Hepatocyte (in vitro differentiated cells): ENCODE data around the gene PIP5K1C. TPM values are rescaled to one million over a fixed set of nuclear protein-coding genes. Genes with fewer than 3 reads are reported as not detected.

ENCODE experiments used
- DNase-seq: peaks from one replicate; pipeline ENCODE4 v3.0.0-alpha.2; 2016; ENCODE audit warnings: low spot score
- H2AFZ ChIP-seq: fragments of 200-600 bp; sonication (generic); 2 replicates; pipeline ENCODE4 v1.6.0; 2016; ENCODE audit warnings: antibody characterized with exemption, mild to moderate bottlenecking
- H3K27ac ChIP-seq: fragments of 200-600 bp; sonication (generic); 2 replicates; pipeline ENCODE4 v1.5.1; 2016; ENCODE audit warnings: mild to moderate bottlenecking
- H3K27me3 ChIP-seq: fragments of 200-600 bp; sonication (generic); 2 replicates; pipeline ENCODE4 v1.6.1; 2016
- H3K36me3 ChIP-seq: fragments of 200-600 bp; sonication (generic); replicated peaks from 2 replicates; pipeline ENCODE4 v1.5.1; 2016; ENCODE audit warnings: low read depth; ENCODE audit not compliant: insufficient read depth
- H3K4me1 ChIP-seq: fragments of 200-600 bp; sonication (generic); 2 replicates; pipeline ENCODE4 v1.5.1; 2016; ENCODE audit warnings: mild to moderate bottlenecking, moderate library complexity; ENCODE audit not compliant: insufficient read depth
- H3K4me2 ChIP-seq: fragments of 200-600 bp; sonication (generic); 2 replicates; pipeline ENCODE4 v1.6.0; 2016
- H3K4me3 ChIP-seq: fragments of 200-600 bp; sonication (generic); 2 replicates; pipeline ENCODE4 v1.5.1; 2016; ENCODE audit warnings: mild to moderate bottlenecking
- H3K79me2 ChIP-seq: fragments of 200-600 bp; sonication (generic); 2 replicates; pipeline ENCODE4 v1.6.0; 2017; ENCODE audit warnings: mild to moderate bottlenecking
- H3K9me2 ChIP-seq: fragments of 200-600 bp; sonication (generic); replicated peaks from 2 replicates; pipeline ENCODE4 v1.6.0; 2017; ENCODE audit warnings: mild to moderate bottlenecking; ENCODE audit not compliant: insufficient read depth
- H3K9me3 ChIP-seq: fragments of 200-600 bp; sonication (generic); 2 replicates; pipeline ENCODE4 v1.5.1; 2016; ENCODE audit warnings: low read depth, mild to moderate bottlenecking
- H4K20me1 ChIP-seq: fragments of 200-600 bp; sonication (generic); 2 replicates; pipeline ENCODE4 v1.6.0; 2016; ENCODE audit warnings: mild to moderate bottlenecking; ENCODE audit not compliant: insufficient read depth, poor library complexity, severe bottlenecking
- EZH2 ChIP-seq: fragments of 200-600 bp; sonication (generic); IDR thresholded peaks from 2 replicates; pipeline ENCODE4 v1.6.1; 2016; ENCODE audit warnings: antibody characterized with exemption, mild to moderate bottlenecking, borderline replicate concordance
- EZH2phosphoT487 ChIP-seq: fragments of 200-600 bp; sonication (generic); IDR thresholded peaks from one replicate; pipeline ENCODE4 v1.6.1; 2018; ENCODE audit warnings: antibody characterized with exemption, mild to moderate bottlenecking, low read depth, moderate library complexity; ENCODE audit not compliant: unreplicated experiment, severe bottlenecking
- WGBS: methylation state at CpG from one replicate; pipeline ENCODE4 v1.1.6; 2016; ENCODE audit warnings: low lambda C conversion rate; ENCODE audit errors: missing lambda C conversion rate; 5-methylcytosine and 5-hydroxymethylcytosine counted together
- polyA plus RNA-seq: library from polyadenylated mRNA; unstranded; fragments of >200 nt; fragmentation: Nextera tagmentation; extraction: Ambion mirVana; gene quantifications from 2 replicates; pipeline ENCODE4 v1.2.1, GENCODE V29; 2016
- total RNA-seq: library from RNA; depleted of rRNA; stranded (reverse); fragments of >200 nt; gene quantifications from 2 replicates; pipeline ENCODE4 v1.2.3, GENCODE V29; 2014
- TF ChIP-seq, protein P1 (sequence below): fragments of 200-600 bp; sonication (generic); IDR thresholded peaks from 2 replicates; pipeline ENCODE4 v1.5.1; 2016; ENCODE audit warnings: antibody characterized with exemption, mild to moderate bottlenecking; ENCODE audit not compliant: poor library complexity

PIP5K1C gene
- total and polyA plus RNA-seq, 2 experiments from 2014 or later: 20.7 to 37.1 TPM

DNA sequence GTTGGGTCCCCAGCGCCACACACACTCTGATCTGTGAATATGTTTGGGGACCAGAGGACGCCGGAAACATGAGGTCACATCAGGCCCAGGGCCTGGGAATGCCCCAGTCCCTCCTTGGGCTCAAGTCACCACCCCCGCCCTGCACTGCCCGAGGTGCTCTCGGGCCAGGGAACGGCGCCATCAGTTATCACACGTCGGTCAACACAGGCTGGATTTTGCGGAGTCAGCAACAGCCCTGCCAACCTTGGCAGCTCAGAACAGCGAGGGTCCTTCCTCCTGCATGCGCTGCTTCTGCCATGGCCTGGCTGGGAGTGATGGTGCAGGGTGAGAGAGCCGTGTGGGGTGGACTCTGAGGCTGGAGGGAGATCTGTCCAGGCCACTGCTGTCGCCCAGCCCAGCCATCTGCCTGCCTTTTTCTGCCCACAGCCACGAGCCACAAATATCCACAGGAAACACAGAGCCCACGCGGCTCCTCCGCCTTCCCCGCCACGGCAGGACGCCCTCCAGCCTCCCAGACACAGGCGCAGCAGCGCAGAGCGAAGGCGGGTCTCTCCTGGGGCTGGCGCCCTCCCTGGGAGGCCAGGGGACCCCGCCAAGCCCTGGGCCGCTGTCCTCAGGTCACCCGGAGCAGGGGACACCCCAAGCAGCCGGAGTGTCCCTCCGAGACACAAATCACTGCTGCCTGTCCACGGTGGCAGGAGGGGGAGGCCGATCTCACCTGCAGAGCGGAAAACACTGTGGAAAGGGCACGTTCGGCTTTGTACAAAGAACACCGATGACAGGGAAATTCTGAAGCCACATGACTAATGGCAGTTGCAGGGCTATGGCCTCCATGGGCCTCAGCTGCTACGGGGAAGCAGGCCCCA, 42.0 kb downstream of the PIP5K1C start:
- WGBS: 94% methylated on average over 38 of the region's 39 CpGs
- Histone ChIP-seq H3K36me3 (no peaks in the 10 kb centered on the region), H3K9me3 (no peaks in the 10 kb centered on the region), H3K9me2 (no peaks in the 10 kb centered on the region), H3K4me3 (no peak overlapping the region), H4K20me1 (no peaks in the 10 kb centered on the region), H3K4me2 (no peak overlapping the region), H3K27me3 (no peaks in the 10 kb centered on the region), H3K27ac (no peak overlapping the region), H3K4me1 (no peaks in the 10 kb centered on the region), H2AFZ (no peak overlapping the region), H3K79me2 (no peaks in the 10 kb centered on the region)
- TF ChIP-seq, protein P1, sequence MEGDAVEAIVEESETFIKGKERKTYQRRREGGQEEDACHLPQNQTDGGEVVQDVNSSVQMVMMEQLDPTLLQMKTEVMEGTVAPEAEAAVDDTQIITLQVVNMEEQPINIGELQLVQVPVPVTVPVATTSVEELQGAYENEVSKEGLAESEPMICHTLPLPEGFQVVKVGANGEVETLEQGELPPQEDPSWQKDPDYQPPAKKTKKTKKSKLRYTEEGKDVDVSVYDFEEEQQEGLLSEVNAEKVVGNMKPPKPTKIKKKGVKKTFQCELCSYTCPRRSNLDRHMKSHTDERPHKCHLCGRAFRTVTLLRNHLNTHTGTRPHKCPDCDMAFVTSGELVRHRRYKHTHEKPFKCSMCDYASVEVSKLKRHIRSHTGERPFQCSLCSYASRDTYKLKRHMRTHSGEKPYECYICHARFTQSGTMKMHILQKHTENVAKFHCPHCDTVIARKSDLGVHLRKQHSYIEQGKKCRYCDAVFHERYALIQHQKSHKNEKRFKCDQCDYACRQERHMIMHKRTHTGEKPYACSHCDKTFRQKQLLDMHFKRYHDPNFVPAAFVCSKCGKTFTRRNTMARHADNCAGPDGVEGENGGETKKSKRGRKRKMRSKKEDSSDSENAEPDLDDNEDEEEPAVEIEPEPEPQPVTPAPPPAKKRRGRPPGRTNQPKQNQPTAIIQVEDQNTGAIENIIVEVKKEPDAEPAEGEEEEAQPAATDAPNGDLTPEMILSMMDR: no peak
- no peak for TF ChIP-seq EZH2phosphoT487
- no peak for TF ChIP-seq EZH2
- no peak for DNase-seq

DNA sequence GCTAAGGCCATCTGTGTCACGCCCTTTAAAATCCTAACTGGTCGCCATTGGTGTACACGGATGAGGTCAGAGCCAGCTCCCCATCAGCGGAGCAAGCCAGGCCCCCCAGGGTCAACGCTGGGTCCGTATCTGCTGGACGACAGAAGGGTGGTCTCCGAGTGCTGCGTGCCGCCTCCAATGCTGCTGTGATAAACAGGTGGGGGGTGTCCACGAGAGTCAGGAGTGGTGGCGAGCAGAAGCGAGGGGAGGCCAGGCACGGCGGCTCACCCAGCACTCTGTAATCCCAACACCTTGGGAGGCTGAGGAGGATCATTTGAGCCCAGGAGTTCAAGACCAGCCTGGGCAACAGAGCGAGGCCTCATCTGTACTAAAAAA, 42.9 kb downstream of the PIP5K1C start:
- Histone ChIP-seq H3K9me3 (no peaks in the 10 kb centered on the region), H3K4me2 (no peak overlapping the region), H3K36me3 (no peaks in the 10 kb centered on the region), H3K27ac (no peak overlapping the region), H3K9me2 (no peaks in the 10 kb centered on the region), H4K20me1 (no peaks in the 10 kb centered on the region), H2AFZ (no peak overlapping the region), H3K27me3 (no peaks in the 10 kb centered on the region), H3K4me3 (no peak overlapping the region), H3K4me1 (no peaks in the 10 kb centered on the region), H3K79me2 (no peaks in the 10 kb centered on the region)
- DNase-seq: no peak
- TF ChIP-seq EZH2phosphoT487 (no peak), EZH2 (no peak)
- TF ChIP-seq, protein P1: no peak
- WGBS: 97% methylated on average over 15 of the region's 16 CpGs

DNA sequence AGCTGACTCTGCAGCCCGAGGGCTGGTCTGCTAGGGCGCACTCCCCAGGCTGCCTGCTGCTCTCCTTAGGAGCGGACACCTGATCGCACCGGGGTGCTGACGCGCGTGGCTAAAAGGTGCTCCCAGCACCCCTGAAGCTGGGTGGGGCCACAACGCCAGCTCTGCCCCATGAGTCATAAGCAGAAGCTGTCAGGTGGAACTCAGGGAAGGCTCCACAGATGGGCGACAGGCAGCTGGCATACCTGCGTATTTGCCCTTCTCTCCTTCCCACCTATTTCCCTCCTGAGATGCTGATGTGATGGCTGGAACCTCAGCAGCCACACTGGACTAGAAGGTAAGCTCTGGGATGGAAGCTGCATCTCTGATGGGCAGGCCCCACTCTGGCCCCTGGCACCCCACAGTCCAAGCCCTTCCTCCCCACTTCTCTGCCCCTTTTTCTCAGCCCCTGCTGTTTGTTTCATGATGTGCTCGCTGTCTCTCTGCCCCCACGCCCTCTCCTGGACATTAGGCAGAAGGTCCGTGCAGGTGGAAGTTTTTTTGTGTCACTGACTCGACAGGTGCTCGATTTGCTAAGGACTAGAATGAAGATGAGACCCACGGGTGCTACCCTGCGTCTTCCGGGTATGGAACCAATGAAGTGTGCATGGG, 43.4 kb downstream of the PIP5K1C start:
- H3K27me3 ChIP-seq: no peaks in the 10 kb centered on the region
- WGBS: 96% methylated on average over 19 of the region's 19 CpGs
- TF ChIP-seq EZH2phosphoT487 (no peak), EZH2 (no peak)

DNA sequence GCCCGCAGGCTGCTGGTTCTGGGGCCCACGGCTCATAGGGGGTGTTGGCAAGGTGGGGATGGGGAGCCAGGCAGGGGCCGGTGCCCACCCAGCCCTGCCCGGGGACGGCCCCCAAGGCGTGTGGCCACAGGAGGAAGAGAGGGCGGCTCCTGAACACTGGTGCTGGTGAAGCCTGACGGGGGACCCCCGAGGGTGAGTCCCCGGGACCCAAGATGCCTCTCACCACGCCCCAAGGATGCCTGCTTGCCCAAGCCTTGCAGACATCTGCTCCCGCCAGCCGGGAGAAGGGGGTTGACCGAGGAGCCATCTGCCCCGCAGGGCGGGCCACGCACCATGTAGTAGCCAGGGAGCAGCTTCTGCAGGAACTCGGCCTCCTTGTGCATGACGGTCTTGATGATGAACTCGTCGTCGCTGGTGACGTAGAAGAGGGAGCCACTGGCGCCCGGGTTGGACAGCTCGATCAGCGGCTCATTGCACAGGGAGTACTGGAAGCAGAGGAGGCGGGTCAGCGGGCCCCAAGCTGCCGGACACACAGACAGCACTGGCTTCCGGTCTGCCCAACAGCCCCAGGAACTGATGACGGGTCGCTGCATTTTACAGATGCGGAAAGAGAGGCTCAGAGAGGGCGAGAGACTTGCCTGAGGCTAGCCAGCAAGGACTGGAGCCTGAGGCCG, 44.1 kb downstream of the PIP5K1C start:
- Histone ChIP-seq H3K27me3 (no peaks in the 10 kb centered on the region), H4K20me1 (no peaks in the 10 kb centered on the region), H3K9me2 (no peaks in the 10 kb centered on the region), H3K4me1 (no peaks in the 10 kb centered on the region), H3K9me3 (no peaks in the 10 kb centered on the region), H3K27ac (peak overlapping the region; percentile 51), H3K36me3 (no peaks in the 10 kb centered on the region), H3K79me2 (no peaks in the 10 kb centered on the region), H3K4me2 (no peak overlapping the region), H2AFZ (no peak overlapping the region), H3K4me3 (no peak overlapping the region)
- no peak for DNase-seq
- 94% methylated on average over 29 of the region's 36 CpGs for WGBS
- TF ChIP-seq EZH2phosphoT487 (no peak), EZH2 (no peak)
- TF ChIP-seq, protein P1: no peak

More for the DNA sequence above, 43.4 kb downstream of the PIP5K1C start:
- Histone ChIP-seq H3K4me3 (no peak overlapping the region), H4K20me1 (no peaks in the 10 kb centered on the region), H2AFZ (no peak overlapping the region), H3K9me3 (no peaks in the 10 kb centered on the region), H3K4me1 (no peaks in the 10 kb centered on the region), H3K9me2 (no peaks in the 10 kb centered on the region), H3K79me2 (no peaks in the 10 kb centered on the region), H3K27ac (no peak overlapping the region), H3K36me3 (no peaks in the 10 kb centered on the region), H3K4me2 (no peak overlapping the region)
- DNase-seq: no peak
